SK-N-SH (cell line): Measurements from ENCODE around the gene PKNOX2. TPM values are rescaled to one million over a fixed set of nuclear protein-coding genes. Genes with fewer than 3 reads are reported as not detected.

Experiments used
- CTCF ChIA-PET: fragments of 300-600, 350-600 bp; formaldehyde crosslinking; extraction: SDS; loops from one replicate; lab custom pipeline; 2021; lab: Yijun Ruan, JAX
- POLR2A ChIA-PET: fragments of 350-600 bp; sonication (Branson Sonifier 250); formaldehyde crosslinking; extraction: SDS; loops from one replicate; lab custom pipeline; 2020; ENCODE audit warnings: antibody characterized with exemption, inconsistent platforms; lab: Yijun Ruan, JAX
- DNase-seq: peaks from one replicate; pipeline ENCODE4 v3.0.0; 2012
- H2AFZ ChIP-seq: fragments of 200-600 bp; sonication (generic); 2 replicates; pipeline ENCODE4 v1.8.1; 2016; ENCODE audit warnings: antibody characterized with exemption, mild to moderate bottlenecking, low read depth
- H3F3A ChIP-seq: fragments of 200-600 bp; sonication (generic); replicated peaks from 2 replicates; pipeline ENCODE3; 2016; ENCODE audit warnings: antibody characterized with exemption, mild to moderate bottlenecking; ENCODE audit not compliant: insufficient read depth
- H3K27ac ChIP-seq, 2 experiments: fragments of 200-500 bp in 1 of 2; fragments of 200-600 bp in 1 of 2; sonication (Bioruptor generic) in 1 of 2; sonication (generic), shearing (Covaris generic) in 1 of 2; 2 replicates each; pipeline versions ENCODE4 v1.5.1 to v1.6.1; 2014 to 2016; ENCODE audit warnings: low read depth in 2 of 2, inconsistent platforms in 1 of 2, low read length in 1 of 2, mild to moderate bottlenecking in 1 of 2, mixed read lengths in 1 of 2
- H3K27me3 ChIP-seq: fragments of 200-600 bp; sonication (generic), shearing (Covaris generic); 2 replicates; pipeline ENCODE4 v1.6.1; 2016; ENCODE audit warnings: mixed run types; ENCODE audit not compliant: insufficient read depth
- H3K36me3 ChIP-seq, 2 experiments: fragments of 200-500 bp in 1 of 2; fragments of 200-600 bp in 1 of 2; sonication (Bioruptor generic) in 1 of 2; sonication (generic) in 1 of 2; replicated peaks in 1 of 2; 2 replicates each; pipeline versions ENCODE3 to v1.5.1; 2014 to 2016; ENCODE audit warnings: low read length in 1 of 2, mild to moderate bottlenecking in 1 of 2; ENCODE audit not compliant: insufficient read depth in 2 of 2, control insufficient read depth in 1 of 2
- H3K4me1 ChIP-seq, 2 experiments: fragments of 200-500 bp in 1 of 2; fragments of 200-600 bp in 1 of 2; sonication (Bioruptor generic) in 1 of 2; sonication (generic), shearing (Covaris generic) in 1 of 2; 2 replicates each; pipeline versions ENCODE4 v1.5.1 to v1.6.1; 2014 to 2016; ENCODE audit warnings: low read depth in 1 of 2, low read length in 1 of 2, mixed run types in 1 of 2; ENCODE audit not compliant: insufficient read depth in 2 of 2, control insufficient read depth in 1 of 2
- H3K4me2 ChIP-seq: fragments of 200-600 bp; sonication (generic), shearing (Covaris generic); 2 replicates; pipeline ENCODE4 v1.6.1; 2017; ENCODE audit warnings: mixed run types
- H3K4me3 ChIP-seq, 2 experiments: fragments of 200-500 bp in 1 of 2; fragments of 200-600 bp in 1 of 2; sonication (Bioruptor generic) in 1 of 2; sonication (generic), shearing (Covaris generic) in 1 of 2; 2 replicates each; pipeline versions ENCODE4 v1.5.1 to v1.8.1; 2014 to 2016; ENCODE audit warnings: low read depth in 2 of 2, inconsistent platforms in 1 of 2, low read length in 1 of 2, mild to moderate bottlenecking in 1 of 2, mixed read lengths in 1 of 2, moderate library complexity in 1 of 2
- H3K79me2 ChIP-seq: fragments of 200-600 bp; sonication (generic); 2 replicates; pipeline ENCODE4 v1.8.1; 2017; ENCODE audit warnings: mild to moderate bottlenecking; ENCODE audit not compliant: insufficient read depth
- H3K9ac ChIP-seq: fragments of 200-600 bp; sonication (generic); 2 replicates; pipeline ENCODE4 v1.6.1; 2017; ENCODE audit warnings: mixed run types
- H3K9me2 ChIP-seq: fragments of 200-600 bp; sonication (generic); 2 replicates; pipeline ENCODE4 v1.6.1; 2017; ENCODE audit warnings: mixed run types
- H3K9me3 ChIP-seq: fragments of 200-600 bp; sonication (generic); 2 replicates; pipeline ENCODE4 v1.6.1; 2017; ENCODE audit warnings: mixed run types, mild to moderate bottlenecking, moderate library complexity
- H4K20me1 ChIP-seq: fragments of 200-600 bp; sonication (generic); 2 replicates; pipeline ENCODE4 v1.6.1; 2017; ENCODE audit warnings: mild to moderate bottlenecking, mixed run types; ENCODE audit not compliant: insufficient read depth
- CHD2 ChIP-seq: fragments of 150-350 bp; IDR thresholded peaks from 2 replicates; pipeline ENCODE4 v1.6.1; 2018; ENCODE audit warnings: low read length; ENCODE audit not compliant: partially characterized antibody
- ELF1 ChIP-seq: IDR thresholded peaks from 2 replicates; pipeline ENCODE4 v1.4.0; 2012
- FOXJ3 ChIP-seq: sonication (generic); formaldehyde crosslinking; IDR thresholded peaks from 2 replicates; pipeline ENCODE4 v1.5.1; 2020; ENCODE audit warnings: mild to moderate bottlenecking, missing genetic modification reagents
- MEF2A ChIP-seq: IDR thresholded peaks from 2 replicates; pipeline ENCODE4 v1.4.0; 2012; ENCODE audit warnings: low read depth, borderline replicate concordance
- MXI1 ChIP-seq: IDR thresholded peaks from 2 replicates; pipeline ENCODE4 v1.6.1; 2012; ENCODE audit warnings: mild to moderate bottlenecking, low read depth, low read length, improper control_type of control experiment
- POLR2AphosphoS5 ChIP-seq: IDR thresholded peaks from 2 replicates; pipeline ENCODE4 v1.6.1; 2012; ENCODE audit warnings: low read depth, low read length
- RAD21 ChIP-seq: IDR thresholded peaks from 2 replicates; pipeline ENCODE4 v1.6.1; 2012; ENCODE audit warnings: mild to moderate bottlenecking, low read length
- RCOR1 ChIP-seq: fragments of 150-350 bp; IDR thresholded peaks from 2 replicates; pipeline ENCODE4 v1.6.1; 2017; ENCODE audit warnings: antibody characterized with exemption, low read length
- RFX5 ChIP-seq: IDR thresholded peaks from 2 replicates; pipeline ENCODE4 v1.6.1; 2012; ENCODE audit warnings: mild to moderate bottlenecking, improper control_type of control experiment, low read length
- TCF12 ChIP-seq: IDR thresholded peaks from 2 replicates; pipeline ENCODE4 v1.4.0; 2012
- TEAD4 ChIP-seq: IDR thresholded peaks from 2 replicates; pipeline ENCODE4 v1.4.0; 2012; ENCODE audit warnings: mild to moderate bottlenecking, borderline replicate concordance; ENCODE audit not compliant: insufficient read depth
- WGBS: methylation state at CpG from one replicate; pipeline ENCODE4 v1.1.6; 2017; ENCODE audit warnings: low lambda C conversion rate; 5-methylcytosine and 5-hydroxymethylcytosine counted together
- polyA plus RNA-seq, 3 experiments: library from polyadenylated mRNA; depleted of rRNA; stranded (reverse); fragments of >200 nt; gene quantifications; 2 replicates each; pipeline ENCODE4 v1.2.3, GENCODE V29; 2012
- TF ChIP-seq, protein P1 (sequence below): IDR thresholded peaks from 2 replicates; pipeline ENCODE4 v1.4.0; 2012; ENCODE audit warnings: low read depth, borderline replicate concordance
- TF ChIP-seq, protein P2 (sequence below): fragments of 200-600 bp; sonication (generic); IDR thresholded peaks from 2 replicates; pipeline ENCODE4 v1.6.1; 2017; ENCODE audit warnings: antibody characterized with exemption, mild to moderate bottlenecking, moderate library complexity
- TF ChIP-seq, protein P3 (sequence below): fragments of 150-350 bp; IDR thresholded peaks from 2 replicates; pipeline ENCODE4 v1.6.1; 2016; ENCODE audit warnings: mild to moderate bottlenecking, low read depth, low read length

Gene PKNOX2
- polyA plus RNA-seq, 1 of the 3 experiments (the other 2 are of a cell fraction), result 0.02 TPM

DNA sequence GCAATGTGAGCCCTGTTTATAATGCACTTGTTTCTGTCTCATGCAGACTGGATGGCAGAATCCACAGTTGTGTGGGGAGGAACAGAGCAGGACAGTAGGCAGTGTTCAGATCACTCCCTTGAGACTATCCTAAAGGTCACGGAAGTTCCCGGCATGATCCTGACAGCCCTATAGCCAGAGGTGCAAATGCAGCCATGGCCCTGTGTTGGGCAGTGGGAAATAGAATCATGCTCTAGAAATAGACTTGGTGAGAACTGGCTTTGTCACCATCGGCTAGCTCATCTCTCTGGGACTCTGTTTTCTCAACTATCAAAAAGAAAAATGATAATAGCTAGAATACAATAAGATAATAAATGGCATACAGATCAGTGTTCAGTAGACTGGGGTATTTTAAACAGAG lies 208.4 kb downstream of the PKNOX2 start:
- Histone ChIP-seq H3K79me2 (no peaks in the 10 kb centered on the region), H3K4me1 (peaks cover 0 to 21% of the 10 kb centered on the region in 2 experiments; a peak in 1 of 4 replicates), H4K20me1 (no peaks in the 10 kb centered on the region), H3F3A (no peaks in the 10 kb centered on the region), H3K27me3 (peaks cover 25% of the 10 kb centered on the region), H2AFZ (no peak overlapping the region), H3K9me2 (no peaks in the 10 kb centered on the region), H3K27ac (no peak overlapping the region), H3K9me3 (no peaks in the 10 kb centered on the region), H3K4me3 (no peak overlapping the region), H3K9ac (no peak overlapping the region), H3K36me3 (no peaks in the 10 kb centered on the region), H3K4me2 (no peak overlapping the region)
- no peak for TF ChIP-seq CHD2
- TF ChIP-seq RFX5, result no peak
- no peak for TF ChIP-seq FOXJ3 (CRISPR knock-in tag)
- no peak for TF ChIP-seq TCF12
- POLR2A ChIA-PET, result interaction anchor here (1.2 kb wide), 1 partner anchor 15 kb away, joined by 3 read pairs; no protein-coding TSS in a partner anchor
- CTCF ChIA-PET, result interaction anchor here (0.9 to 13.9 kb wide), 5 partner anchors 10 to 31 kb away, joined by 3 to 103 read pairs (median 4); no protein-coding TSS in a partner anchor
- 61% methylated on average over 3 of the region's 3 CpGs for WGBS
- DNase-seq, result no peak

DNA sequence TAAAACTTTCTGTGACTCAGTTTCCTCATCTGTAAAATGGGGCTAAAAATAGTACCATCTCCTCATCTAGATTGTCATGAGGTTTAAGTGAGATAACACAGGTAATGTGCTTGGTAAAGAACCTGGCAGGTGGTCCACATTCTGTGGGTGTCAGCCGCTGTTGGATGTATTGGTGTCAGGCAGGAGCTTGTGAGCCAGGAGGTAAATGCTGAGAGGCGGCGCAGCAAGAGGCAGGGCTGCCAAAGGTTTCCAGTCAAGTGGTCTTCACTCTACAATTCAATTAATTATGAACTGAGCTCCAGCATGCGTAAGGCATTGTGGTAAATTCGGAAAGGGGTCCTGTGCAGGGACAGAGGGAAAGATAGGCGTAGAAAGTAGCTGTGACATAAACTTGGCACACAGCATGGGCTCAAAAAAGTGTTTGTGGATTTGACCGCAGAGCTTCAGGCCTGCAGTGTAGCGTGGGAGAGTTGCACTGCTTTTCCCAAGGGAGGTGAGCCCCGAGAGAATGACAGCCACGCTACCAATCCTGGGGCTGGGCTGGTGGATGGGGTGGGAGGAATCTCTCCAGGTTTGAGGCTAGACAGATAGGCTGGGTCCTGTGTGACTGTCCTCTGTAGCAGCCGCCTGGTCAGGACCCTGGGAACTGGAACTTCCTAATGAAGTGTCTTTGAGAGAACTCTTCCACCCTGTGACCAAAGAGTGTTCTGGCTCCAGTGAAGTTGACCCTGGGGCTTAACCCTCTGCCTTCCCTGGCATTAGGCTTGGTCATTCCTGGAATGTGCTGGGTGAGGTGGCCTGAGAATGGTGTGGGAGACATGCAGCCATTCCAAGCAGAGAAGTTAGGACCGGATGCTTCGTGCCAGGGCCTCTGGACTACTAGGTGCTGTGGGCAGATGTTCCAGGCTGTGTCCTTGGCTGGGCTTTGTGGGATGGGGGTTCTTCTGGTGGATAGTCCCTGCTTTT lies 209.2 kb downstream of the PKNOX2 start:
- no peaks in the 10 kb centered on the region for H3F3A ChIP-seq
- no peaks in the 10 kb centered on the region for H3K9me2 ChIP-seq
- ChIA-PET POLR2A (interaction anchor here (1.2 kb wide), 1 partner anchor 14 kb away, joined by 3 read pairs; no protein-coding TSS in a partner anchor), CTCF (interaction anchor here (1.2 to 13.9 kb wide), 3 partner anchors 27 to 55 kb away, joined by 5 to 103 read pairs (median 43); no protein-coding TSS in a partner anchor)
- no peak overlapping the region for H3K9ac ChIP-seq
- H3K4me2 ChIP-seq, result no peak overlapping the region
- H3K27ac ChIP-seq, result no peak overlapping the region
- no peak overlapping the region for H2AFZ ChIP-seq
- WGBS, result 59% methylated on average over 12 of the region's 13 CpGs
- H3K4me3 ChIP-seq, result no peak overlapping the region
- H3K79me2 ChIP-seq, result no peaks in the 10 kb centered on the region
- H3K36me3 ChIP-seq, result no peaks in the 10 kb centered on the region
- peaks cover 25% of the 10 kb centered on the region for H3K27me3 ChIP-seq
- no peaks in the 10 kb centered on the region for H4K20me1 ChIP-seq
- peaks cover 0 to 21% of the 10 kb centered on the region in 2 experiments; a peak in 1 of 4 replicates for H3K4me1 ChIP-seq
- no peak for TF ChIP-seq ELF1
- TF ChIP-seq TEAD4, result no peak
- TF ChIP-seq, protein P1, sequence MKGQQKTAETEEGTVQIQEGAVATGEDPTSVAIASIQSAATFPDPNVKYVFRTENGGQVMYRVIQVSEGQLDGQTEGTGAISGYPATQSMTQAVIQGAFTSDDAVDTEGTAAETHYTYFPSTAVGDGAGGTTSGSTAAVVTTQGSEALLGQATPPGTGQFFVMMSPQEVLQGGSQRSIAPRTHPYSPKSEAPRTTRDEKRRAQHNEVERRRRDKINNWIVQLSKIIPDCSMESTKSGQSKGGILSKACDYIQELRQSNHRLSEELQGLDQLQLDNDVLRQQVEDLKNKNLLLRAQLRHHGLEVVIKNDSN, result no peak
- TF ChIP-seq MXI1, result no peak
- no peak for TF ChIP-seq RFX5
- TF ChIP-seq, protein P2, sequence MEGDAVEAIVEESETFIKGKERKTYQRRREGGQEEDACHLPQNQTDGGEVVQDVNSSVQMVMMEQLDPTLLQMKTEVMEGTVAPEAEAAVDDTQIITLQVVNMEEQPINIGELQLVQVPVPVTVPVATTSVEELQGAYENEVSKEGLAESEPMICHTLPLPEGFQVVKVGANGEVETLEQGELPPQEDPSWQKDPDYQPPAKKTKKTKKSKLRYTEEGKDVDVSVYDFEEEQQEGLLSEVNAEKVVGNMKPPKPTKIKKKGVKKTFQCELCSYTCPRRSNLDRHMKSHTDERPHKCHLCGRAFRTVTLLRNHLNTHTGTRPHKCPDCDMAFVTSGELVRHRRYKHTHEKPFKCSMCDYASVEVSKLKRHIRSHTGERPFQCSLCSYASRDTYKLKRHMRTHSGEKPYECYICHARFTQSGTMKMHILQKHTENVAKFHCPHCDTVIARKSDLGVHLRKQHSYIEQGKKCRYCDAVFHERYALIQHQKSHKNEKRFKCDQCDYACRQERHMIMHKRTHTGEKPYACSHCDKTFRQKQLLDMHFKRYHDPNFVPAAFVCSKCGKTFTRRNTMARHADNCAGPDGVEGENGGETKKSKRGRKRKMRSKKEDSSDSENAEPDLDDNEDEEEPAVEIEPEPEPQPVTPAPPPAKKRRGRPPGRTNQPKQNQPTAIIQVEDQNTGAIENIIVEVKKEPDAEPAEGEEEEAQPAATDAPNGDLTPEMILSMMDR, result no peak
- TF ChIP-seq RCOR1, result no peak
- TF ChIP-seq CHD2, result no peak
- no peak for TF ChIP-seq RAD21
- TF ChIP-seq, protein P3, sequence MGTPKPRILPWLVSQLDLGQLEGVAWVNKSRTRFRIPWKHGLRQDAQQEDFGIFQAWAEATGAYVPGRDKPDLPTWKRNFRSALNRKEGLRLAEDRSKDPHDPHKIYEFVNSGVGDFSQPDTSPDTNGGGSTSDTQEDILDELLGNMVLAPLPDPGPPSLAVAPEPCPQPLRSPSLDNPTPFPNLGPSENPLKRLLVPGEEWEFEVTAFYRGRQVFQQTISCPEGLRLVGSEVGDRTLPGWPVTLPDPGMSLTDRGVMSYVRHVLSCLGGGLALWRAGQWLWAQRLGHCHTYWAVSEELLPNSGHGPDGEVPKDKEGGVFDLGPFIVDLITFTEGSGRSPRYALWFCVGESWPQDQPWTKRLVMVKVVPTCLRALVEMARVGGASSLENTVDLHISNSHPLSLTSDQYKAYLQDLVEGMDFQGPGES, result no peak
- TF ChIP-seq TCF12, result no peak
- no peak for TF ChIP-seq POLR2AphosphoS5
- TF ChIP-seq MEF2A, result no peak
- no peaks in the 10 kb centered on the region for H3K9me3 ChIP-seq
- no peak for DNase-seq
